T-cell (primary cell): ENCODE measurements around the gene CNPY3. TPM values are rescaled to one million over a fixed set of nuclear protein-coding genes. Genes with fewer than 3 reads are reported as not detected.
A peak's percentile ranks its signal among the peaks of the same experiment; 100 is the strongest.
"Not testable (repeated sequence)": the region's sequence is repeated elsewhere in the genome, so short reads cannot be mapped to it uniquely, and the experiment has no call there.

Experiments
- ATAC-seq, 4 experiments: fragments of 200-7000 bp in 3 of 4; fragments of 150-1000 bp in 1 of 4; cut with Tn5 transposase; replicated peaks in 1 of 4; 1 replicate in 3 of 4; 2 replicates in 1 of 4; pipeline ENCODE4 v1.10.0; 2021; ENCODE audit warnings: moderate library complexity in 3 of 4, mild to moderate bottlenecking in 2 of 4, moderate number of reproducible peaks in 1 of 4
- CTCF ChIA-PET, 2 donors: fragments of 300-600 bp; sonication (Branson Sonifier 250); formaldehyde crosslinking; loops; one replicate each; lab custom pipeline; 2022; ENCODE audit warnings: antibody characterized with exemption in 2 of 2; lab: Charles Lee
- POLR2A ChIA-PET, 2 donors: fragments of 300-600 bp; sonication (Branson Sonifier 250); formaldehyde crosslinking; loops; one replicate each; lab custom pipeline; 2022; ENCODE audit warnings: antibody characterized with exemption in 2 of 2; lab: Charles Lee
- DNase-seq, 35 experiments: peaks; one replicate each; pipeline versions ENCODE4 v3.0.0 to v3.0.0-alpha.2; 2013 to 2023
- H3K27ac ChIP-seq: one replicate; pipeline ENCODE4 v1.5.1; 2013; ENCODE audit warnings: low read length
- H3K27me3 ChIP-seq, 2 experiments: replicated peaks in 1 of 2; 1 replicate in 1 of 2; 2 replicates in 1 of 2; pipeline versions ENCODE4 v1.6.1 to v1.7.0; 2013; ENCODE audit warnings: low read length in 1 of 2, mixed read lengths in 1 of 2; ENCODE audit not compliant: control insufficient read depth in 2 of 2, insufficient read depth in 2 of 2; ENCODE audit errors: extremely low read depth in 1 of 2
- H3K36me3 ChIP-seq, 2 donors: 1 replicate in 1 of 2; 2 replicates in 1 of 2; pipeline versions ENCODE4 v1.6.1 to v1.7.0; 2013; ENCODE audit warnings: low read length in 1 of 2; ENCODE audit not compliant: control insufficient read depth in 2 of 2, insufficient read depth in 1 of 2; ENCODE audit errors: extremely low read depth in 1 of 2
- H3K4me1 ChIP-seq, 2 experiments: 1 replicate in 1 of 2; 2 replicates in 1 of 2; pipeline versions ENCODE4 v1.6.1 to v1.7.0; 2013; ENCODE audit warnings: low read length in 2 of 2, mixed read lengths in 1 of 2; ENCODE audit not compliant: insufficient read depth in 2 of 2, control insufficient read depth in 1 of 2; ENCODE audit errors: extremely low read depth in 1 of 2
- H3K4me3 ChIP-seq, 2 donors: 1 replicate in 1 of 2; 2 replicates in 1 of 2; pipeline versions ENCODE4 v1.5.1 to v1.7.0; 2013; ENCODE audit warnings: mild to moderate bottlenecking in 2 of 2, low read length in 1 of 2, moderate library complexity in 1 of 2; ENCODE audit not compliant: control insufficient read depth in 1 of 2; ENCODE audit errors: extremely low read depth in 1 of 2
- H3K9me3 ChIP-seq: 2 replicates; pipeline ENCODE4 v1.7.0; 2013
- H3K27ac Mint-ChIP-seq, 2 donors: one replicate each; pipeline ENCODE4 v1.8.0; 2020 to 2021; ENCODE audit warnings: mild to moderate bottlenecking in 2 of 2, mixed read lengths in 2 of 2
- H3K27me3 Mint-ChIP-seq, 2 donors: one replicate each; pipeline ENCODE4 v1.8.0; 2021 to 2022; ENCODE audit warnings: mixed read lengths in 2 of 2
- H3K36me3 Mint-ChIP-seq: one replicate; pipeline ENCODE4 v1.8.0; 2021; ENCODE audit warnings: mixed read lengths
- H3K4me1 Mint-ChIP-seq, 3 donors: one replicate each; pipeline ENCODE4 v1.8.0; 2020 to 2022; ENCODE audit warnings: mixed read lengths in 3 of 3, mild to moderate bottlenecking in 1 of 3
- H3K4me3 Mint-ChIP-seq, 3 donors: one replicate each; pipeline ENCODE4 v1.8.0; 2020 to 2022; ENCODE audit warnings: mild to moderate bottlenecking in 3 of 3, mixed read lengths in 3 of 3, moderate library complexity in 3 of 3
- H3K9me3 Mint-ChIP-seq, 3 donors: one replicate each; pipeline ENCODE4 v1.8.0; 2020 to 2022; ENCODE audit warnings: mixed read lengths in 3 of 3
- WGBS: methylation state at CpG from one replicate; pipeline ENCODE4 v1.1.5; 2013; ENCODE audit warnings: missing lambda C conversion rate; ENCODE audit not compliant: insufficient coverage; 5-methylcytosine and 5-hydroxymethylcytosine counted together
- total RNA-seq, 35 experiments: library from RNA in 6 of 35; stranded (reverse) in 6 of 35; fragments of 120-200 nt in 1 of 35; gene quantifications; one replicate each; pipeline versions ENCODE4 v1.2.1 to v1.2.4 and lab custom pipeline; 2013 to 2026

Gene CNPY3
- total RNA-seq, 5 donors from 2014 or later (not counting 1 experiment from before 2014, with no cell fraction given) = 51.2 to 86.2 (median 79.4) TPM

- Mint-ChIP-seq H3K27ac (peak overlapping the region in 1 of 2 donors; percentile 64), H3K9me3 (no peaks in the 10 kb centered on the region), H3K27me3 (no peaks in the 10 kb centered on the region), H3K36me3 (no peaks in the 10 kb centered on the region), H3K4me1 (peaks cover 7 to 13% (median 11%) of the 10 kb centered on the region in 3 donors), H3K4me3 (no peak overlapping the region)
- WGBS = 0% methylated on average over 6 of the region's 10 CpGs
- no peaks in the 10 kb centered on the region for H3K27me3 ChIP-seq
- no peaks in the 10 kb centered on the region for H3K36me3 ChIP-seq
- CTCF ChIA-PET = interaction anchor here in 1 of 2 donors (1.0 to 1.2 kb wide), 2 partner anchors 19 to 237 kb away, joined by 3 to 10 read pairs; partner anchors contain the start of gene RPL7L1
- H3K4me3 ChIP-seq = no peak overlapping the region
- no peaks in the 10 kb centered on the region for H3K9me3 ChIP-seq
- no peak overlapping the region for H3K27ac ChIP-seq
- POLR2A ChIA-PET = no interaction called here
- peaks cover 0 to 4% of the 10 kb centered on the region in 2 experiments for H3K4me1 ChIP-seq
- DNase-seq (peak; percentile 27 to 84 (median 60)), ATAC-seq (no peak)
Measured at GRCh38 chr6:42898891-42899361, 30.4 kb upstream of the CNPY3 start.

GRCh38 chr6:42899871-42900270, 29.4 kb upstream of the CNPY3 start:
- ATAC-seq = no peak
- Histone ChIP-seq H3K27ac (no peak overlapping the region), H3K9me3 (no peaks in the 10 kb centered on the region), H3K36me3 (no peaks in the 10 kb centered on the region), H3K4me1 (peaks cover 0 to 4% of the 10 kb centered on the region in 2 experiments), H3K27me3 (no peaks in the 10 kb centered on the region), H3K4me3 (no peak overlapping the region)
- H3K27me3 Mint-ChIP-seq = no peaks in the 10 kb centered on the region
- H3K4me1 Mint-ChIP-seq = peaks cover 7 to 13% (median 11%) of the 10 kb centered on the region in 3 donors
- no peaks in the 10 kb centered on the region for H3K9me3 Mint-ChIP-seq
- WGBS = 87% methylated on average over 3 of the region's 8 CpGs
- H3K4me3 Mint-ChIP-seq = no peak overlapping the region
- no peak for DNase-seq
- POLR2A ChIA-PET = no interaction called here
- no peaks in the 10 kb centered on the region for H3K36me3 Mint-ChIP-seq
- CTCF ChIA-PET = interaction anchor here (0.6 to 2.1 kb wide), 6 partner anchors 18 to 243 kb away, joined by 3 to 14 read pairs (median 7); no protein-coding TSS in a partner anchor
- no peak overlapping the region for H3K27ac Mint-ChIP-seq

- CTCF ChIA-PET = interaction anchor here (0.6 to 2.1 kb wide), 11 partner anchors 22 to 959 kb away, joined by 3 to 14 read pairs (median 5); partner anchors contain the start of genes CNPY3 (in 1 of the 2), KLHDC3 (in 1 of the 2) and RPL7L1 (in 1 of the 2)
- Mint-ChIP-seq H3K27me3 (no peaks in the 10 kb centered on the region), H3K36me3 (no peaks in the 10 kb centered on the region), H3K27ac (no peak overlapping the region), H3K9me3 (no peaks in the 10 kb centered on the region), H3K4me3 (no peak overlapping the region), H3K4me1 (peaks cover 7 to 13% (median 11%) of the 10 kb centered on the region in 3 donors)
- ATAC-seq (peak; percentile 90 to 97 (median 94)), DNase-seq (peak; percentile 25 to 89 (median 56))
- Histone ChIP-seq H3K27ac (no peak overlapping the region), H3K4me3 (no peak overlapping the region), H3K9me3 (no peaks in the 10 kb centered on the region), H3K27me3 (no peaks in the 10 kb centered on the region), H3K36me3 (no peaks in the 10 kb centered on the region), H3K4me1 (peaks cover 0 to 4% of the 10 kb centered on the region in 2 experiments)
- WGBS = no CpG with 5 or more reads among the region's 11 CpGs
- POLR2A ChIA-PET = no interaction called here
Measured at GRCh38 chr6:42901538-42901957, 27.7 kb upstream of the CNPY3 start.

- not testable (repeated sequence) for H3K36me3 ChIP-seq, H3K9me3 ChIP-seq, H3K27me3 ChIP-seq, H3K4me3 ChIP-seq, H3K4me3 Mint-ChIP-seq, H3K4me1 ChIP-seq, DNase-seq, H3K9me3 Mint-ChIP-seq, H3K27me3 Mint-ChIP-seq, H3K27ac ChIP-seq, ATAC-seq, H3K36me3 Mint-ChIP-seq, H3K27ac Mint-ChIP-seq
- CTCF ChIA-PET = interaction anchor here in 1 of 2 donors (0.6 kb wide), 1 partner anchor 154 kb away, joined by 4 read pairs; no protein-coding TSS in a partner anchor
- POLR2A ChIA-PET = interaction anchor here in 1 of 2 donors (0.9 kb wide), 1 partner anchor 23 kb away, joined by 3 read pairs; no protein-coding TSS in a partner anchor
- 72% methylated on average over 10 of the region's 22 CpGs for WGBS
- peaks cover 7 to 13% (median 11%) of the 10 kb centered on the region in 3 donors for H3K4me1 Mint-ChIP-seq
Measured at GRCh38 chr6:42902429-42903263, 26.6 kb upstream of the CNPY3 start.

- ATAC-seq (no peak), DNase-seq (no peak)
- no peak overlapping the region for H3K4me3 ChIP-seq
- ChIA-PET CTCF (interaction anchor here in 1 of 2 donors (0.6 to 0.9 kb wide), 2 partner anchors 239 to 1364 kb away, joined by 3 read pairs; no protein-coding TSS in a partner anchor), POLR2A (no interaction called here)
- no peaks in the 10 kb centered on the region for H3K9me3 ChIP-seq
- 95% methylated on average over 6 of the region's 10 CpGs for WGBS
- Mint-ChIP-seq H3K9me3 (no peaks in the 10 kb centered on the region), H3K27ac (no peak overlapping the region), H3K4me1 (peaks cover 7 to 10% (median 8%) of the 10 kb centered on the region in 3 donors), H3K36me3 (no peaks in the 10 kb centered on the region), H3K4me3 (no peak overlapping the region), H3K27me3 (no peaks in the 10 kb centered on the region)
- H3K4me1 ChIP-seq = peaks cover 0 to 4% of the 10 kb centered on the region in 2 experiments
- no peak overlapping the region for H3K27ac ChIP-seq
- H3K27me3 ChIP-seq = no peaks in the 10 kb centered on the region
- H3K36me3 ChIP-seq = no peaks in the 10 kb centered on the region
Measured at GRCh38 chr6:42904467-42904866, 24.8 kb upstream of the CNPY3 start.

GRCh38 chr6:42907336-42907735, 21.9 kb upstream of the CNPY3 start:
- WGBS = 84% methylated on average over 5 of the region's 5 CpGs
- H3K4me1 ChIP-seq = peaks cover 5 to 8% of the 10 kb centered on the region in 2 experiments
- no peaks in the 10 kb centered on the region for H3K9me3 Mint-ChIP-seq
- H3K27ac ChIP-seq = no peak overlapping the region
- no peak overlapping the region for H3K4me3 Mint-ChIP-seq
- H3K27me3 ChIP-seq = peaks cover 0 to 21% of the 10 kb centered on the region in 2 experiments
- no peaks in the 10 kb centered on the region for H3K36me3 Mint-ChIP-seq
- ChIA-PET CTCF (no interaction called here), POLR2A (no interaction called here)
- no peaks in the 10 kb centered on the region for H3K9me3 ChIP-seq
- no peak overlapping the region for H3K27ac Mint-ChIP-seq
- no peaks in the 10 kb centered on the region for H3K36me3 ChIP-seq
- peaks cover 4 to 5% of the 10 kb centered on the region in 2 donors for H3K27me3 Mint-ChIP-seq
- no peak for DNase-seq
- H3K4me3 ChIP-seq = no peak overlapping the region
- H3K4me1 Mint-ChIP-seq = peaks cover 0 to 4% (median 3%) of the 10 kb centered on the region in 3 donors
- no peak for ATAC-seq
